Fibroblast of peridontal ligament (primary cell): ENCODE data around the gene RAP1GAP2.

ENCODE experiments used
- DNase-seq: peaks from one replicate; pipeline ENCODE4 v3.0.0-alpha.2; 2010; ENCODE audit errors: extremely low read depth

RAP1GAP2 gene

GRCh38 chr17:2853283-2854142 is 57.3 kb downstream of the RAP1GAP2 start:
- no peak for DNase-seq

GRCh38 chr17:2854143-2855055 is 58.2 kb downstream of the RAP1GAP2 start:
- DNase-seq, result no peak

- no peak for DNase-seq
Measured at GRCh38 chr17:2855063-2855600, 58.9 kb downstream of the RAP1GAP2 start.

GRCh38 chr17:2856727-2857126 is 60.5 kb downstream of the RAP1GAP2 start:
- no peak for DNase-seq

- no peak for DNase-seq
Measured at GRCh38 chr17:2860045-2860444, 63.8 kb downstream of the RAP1GAP2 start.

- no peak for DNase-seq
Measured at GRCh38 chr17:2860883-2861282, 64.6 kb downstream of the RAP1GAP2 start.

GRCh38 chr17:2862197-2862596 is 66.0 kb downstream of the RAP1GAP2 start:
- no peak for DNase-seq

GRCh38 chr17:2863204-2863603 is 67.0 kb downstream of the RAP1GAP2 start:
- DNase-seq, result no peak

GRCh38 chr17:2865228-2865627 is 69.0 kb downstream of the RAP1GAP2 start:
- no peak for DNase-seq

GRCh38 chr17:2867441-2868424 is 71.5 kb downstream of the RAP1GAP2 start:
- no peak for DNase-seq

- DNase-seq, result no peak
Measured at GRCh38 chr17:2869604-2870003, 73.4 kb downstream of the RAP1GAP2 start.

GRCh38 chr17:2871205-2871604 is 75.0 kb downstream of the RAP1GAP2 start:
- no peak for DNase-seq

- no peak for DNase-seq
Measured at GRCh38 chr17:2871720-2872119, 75.5 kb downstream of the RAP1GAP2 start.

GRCh38 chr17:2872282-2872681 is 76.0 kb downstream of the RAP1GAP2 start:
- DNase-seq, result no peak

GRCh38 chr17:2874189-2874686 is 78.0 kb downstream of the RAP1GAP2 start:
- no peak for DNase-seq

GRCh38 chr17:2875608-2876007 is 79.4 kb downstream of the RAP1GAP2 start:
- no peak for DNase-seq

- DNase-seq, result no peak
Measured at GRCh38 chr17:2876467-2876866, 80.2 kb downstream of the RAP1GAP2 start.

- no peak for DNase-seq
Measured at GRCh38 chr17:2878751-2879254, 82.6 kb downstream of the RAP1GAP2 start.

GRCh38 chr17:2880050-2880449 is 83.8 kb downstream of the RAP1GAP2 start:
- DNase-seq, result no peak

GRCh38 chr17:2881295-2881694 is 85.1 kb downstream of the RAP1GAP2 start:
- DNase-seq, result no peak
